Mesodermal cell (in vitro differentiated cells): ENCODE results near the gene CKLF.

Experiments used
- H3K27ac ChIP-seq: 2 replicates; pipeline ENCODE4 v1.7.0; 2013; ENCODE audit warnings: mild to moderate bottlenecking, low read depth, low read length, moderate library complexity; ENCODE audit not compliant: severe bottlenecking
- H3K36me3 ChIP-seq: 2 replicates; pipeline ENCODE4 v1.7.1; 2013; ENCODE audit warnings: mild to moderate bottlenecking, low read length, moderate library complexity; ENCODE audit not compliant: control insufficient read depth, insufficient read depth
- H3K4me1 ChIP-seq: one replicate; pipeline ENCODE4 v1.7.1; 2013; ENCODE audit warnings: mild to moderate bottlenecking, low read length; ENCODE audit not compliant: insufficient read depth, control insufficient read depth, poor library complexity, severe bottlenecking
- H3K4me3 ChIP-seq: 2 replicates; pipeline ENCODE4 v1.7.0; 2013; ENCODE audit warnings: low read length, control low read depth, mild to moderate bottlenecking; ENCODE audit not compliant: insufficient read depth, poor library complexity, severe bottlenecking; ENCODE audit errors: extremely low read depth
- H3K9me3 ChIP-seq: 2 replicates; pipeline ENCODE4 v1.7.1; 2013; ENCODE audit warnings: mild to moderate bottlenecking, low read length, moderate library complexity; ENCODE audit not compliant: control insufficient read depth
- WGBS, 2 experiments: methylation state at CpG; one replicate each; pipeline ENCODE4 v1.1.5; 2013; ENCODE audit warnings: missing lambda C conversion rate in 2 of 2; ENCODE audit not compliant: insufficient coverage in 2 of 2; 5-methylcytosine and 5-hydroxymethylcytosine counted together

The CKLF gene

GRCh38 chr16:66529475-66529874, 22.9 kb upstream of the CKLF start:
- no peak overlapping the region for H3K4me3 ChIP-seq
- 92 to 94% methylated on average over 6 of the region's 6 CpGs for WGBS, 2 experiments
- no peaks in the 10 kb centered on the region for H3K4me1 ChIP-seq
- peaks cover 9% of the 10 kb centered on the region for H3K36me3 ChIP-seq
- no peak overlapping the region for H3K27ac ChIP-seq
- H3K9me3 ChIP-seq = no peaks in the 10 kb centered on the region

GRCh38 chr16:66534376-66534799, 18.0 kb upstream of the CKLF start:
- peaks cover 6% of the 10 kb centered on the region for H3K36me3 ChIP-seq
- H3K4me1 ChIP-seq = no peaks in the 10 kb centered on the region
- WGBS, 2 experiments = 83 to 93% methylated on average over 1 of the region's 1 CpG

GRCh38 chr16:66536525-66536924, 15.9 kb upstream of the CKLF start:
- WGBS, 2 experiments = 89 to 100% methylated on average over 2 to 3 of the region's 4 CpGs
- Histone ChIP-seq H3K27ac (no peak overlapping the region), H3K36me3 (no peaks in the 10 kb centered on the region), H3K4me1 (no peaks in the 10 kb centered on the region), H3K4me3 (no peak overlapping the region), H3K9me3 (no peaks in the 10 kb centered on the region)

More at GRCh38 chr16:66534376-66534799, 18.0 kb upstream of the CKLF start:
- no peak overlapping the region for H3K27ac ChIP-seq
- H3K9me3 ChIP-seq = no peaks in the 10 kb centered on the region
- no peak overlapping the region for H3K4me3 ChIP-seq

- no peaks in the 10 kb centered on the region for H3K36me3 ChIP-seq
- no peaks in the 10 kb centered on the region for H3K9me3 ChIP-seq
- WGBS, 2 experiments = 93 to 100% methylated on average over 2 of the region's 2 CpGs
- no peak overlapping the region for H3K4me3 ChIP-seq
- no peak overlapping the region for H3K27ac ChIP-seq
- peaks cover 4% of the 10 kb centered on the region for H3K4me1 ChIP-seq
Measured at GRCh38 chr16:66537236-66537635, 15.1 kb upstream of the CKLF start.

GRCh38 chr16:66538910-66539309, 13.5 kb upstream of the CKLF start:
- Histone ChIP-seq H3K9me3 (no peaks in the 10 kb centered on the region), H3K4me3 (no peak overlapping the region), H3K4me1 (peaks cover 4% of the 10 kb centered on the region), H3K27ac (no peak overlapping the region), H3K36me3 (no peaks in the 10 kb centered on the region)
- WGBS, 2 experiments = 91 to 92% methylated on average over 2 to 3 of the region's 5 CpGs

- no peak overlapping the region for H3K27ac ChIP-seq
- peaks cover 4% of the 10 kb centered on the region for H3K4me1 ChIP-seq
- H3K4me3 ChIP-seq = no peak overlapping the region
- H3K36me3 ChIP-seq = no peaks in the 10 kb centered on the region
- H3K9me3 ChIP-seq = no peaks in the 10 kb centered on the region
- WGBS, 2 experiments = 94 to 100% methylated on average over 1 to 3 of the region's 3 CpGs
Measured at GRCh38 chr16:66539623-66540469, 12.5 kb upstream of the CKLF start.

GRCh38 chr16:66541388-66542355, 10.7 kb upstream of the CKLF start:
- Histone ChIP-seq H3K9me3 (no peaks in the 10 kb centered on the region), H3K4me1 (peaks cover 4% of the 10 kb centered on the region), H3K4me3 (no peak overlapping the region), H3K27ac (no peak overlapping the region), H3K36me3 (peaks cover 4% of the 10 kb centered on the region)
- WGBS, 2 experiments = 87 to 92% methylated on average over 14 to 15 of the region's 18 CpGs

- Histone ChIP-seq H3K36me3 (peaks cover 4% of the 10 kb centered on the region), H3K27ac (no peak overlapping the region), H3K4me3 (no peak overlapping the region), H3K9me3 (no peaks in the 10 kb centered on the region), H3K4me1 (peaks cover 4% of the 10 kb centered on the region)
- WGBS, 2 experiments = 85 to 92% methylated on average over 2 to 3 of the region's 3 CpGs
Measured at GRCh38 chr16:66542396-66542795, 10.0 kb upstream of the CKLF start.

GRCh38 chr16:66543541-66543940, 8.8 kb upstream of the CKLF start:
- peaks cover 4% of the 10 kb centered on the region for H3K4me1 ChIP-seq
- no peak overlapping the region for H3K4me3 ChIP-seq
- H3K9me3 ChIP-seq = no peaks in the 10 kb centered on the region
- peaks cover 7% of the 10 kb centered on the region for H3K36me3 ChIP-seq
- WGBS, 2 experiments = 90 to 96% methylated on average over 4 to 6 of the region's 6 CpGs
- no peak overlapping the region for H3K27ac ChIP-seq

- WGBS, 2 experiments = 87 to 95% methylated on average over 5 of the region's 7 CpGs
- Histone ChIP-seq H3K36me3 (peaks cover 7% of the 10 kb centered on the region), H3K27ac (no peak overlapping the region), H3K4me1 (peaks cover 4% of the 10 kb centered on the region), H3K9me3 (no peaks in the 10 kb centered on the region), H3K4me3 (no peak overlapping the region)
Measured at GRCh38 chr16:66544016-66544757, 8.2 kb upstream of the CKLF start.
